Endodermal cell (in vitro differentiated cells): ENCODE data around the gene LPAR5. TPM values are rescaled to one million over a fixed set of nuclear protein-coding genes. Genes with fewer than 3 reads are reported as not detected.

Experiments used
- DNase-seq: peaks from one replicate; pipeline ENCODE4 v3.0.0-alpha.2; 2017
- H3K27ac ChIP-seq: 2 replicates; pipeline ENCODE4 v1.5.1; 2013; ENCODE audit warnings: mild to moderate bottlenecking, low read depth, low read length, moderate library complexity
- H3K27me3 ChIP-seq: 2 replicates; pipeline ENCODE4 v1.6.1; 2013; ENCODE audit warnings: mild to moderate bottlenecking, low read length, moderate library complexity; ENCODE audit not compliant: insufficient read depth, control insufficient read depth, poor library complexity, severe bottlenecking
- H3K36me3 ChIP-seq: 2 replicates; pipeline ENCODE4 v1.7.0; 2013; ENCODE audit warnings: mild to moderate bottlenecking, low read length, moderate library complexity; ENCODE audit not compliant: control insufficient read depth, insufficient read depth
- H3K4me1 ChIP-seq: one replicate; pipeline ENCODE4 v1.7.0; 2013; ENCODE audit warnings: low read length; ENCODE audit not compliant: control insufficient read depth, insufficient read depth
- H3K4me3 ChIP-seq: 2 replicates; pipeline ENCODE4 v1.5.1; 2013; ENCODE audit warnings: mild to moderate bottlenecking, low read length, moderate library complexity
- H3K9ac ChIP-seq: 2 replicates; pipeline ENCODE4 v1.6.1; 2013; ENCODE audit warnings: mild to moderate bottlenecking, low read length, moderate library complexity; ENCODE audit not compliant: poor library complexity, severe bottlenecking; ENCODE audit errors: extremely low read depth
- H3K9me3 ChIP-seq: 2 replicates; pipeline ENCODE4 v1.6.1; 2013; ENCODE audit warnings: mild to moderate bottlenecking, low read length, moderate library complexity; ENCODE audit not compliant: control insufficient read depth
- H3K27ac Mint-ChIP-seq: 2 replicates; pipeline ENCODE4 v1.8.0; 2020; ENCODE audit warnings: mixed read lengths
- H3K27me3 Mint-ChIP-seq: 2 replicates; pipeline ENCODE4 v1.8.0; 2021; ENCODE audit warnings: mild to moderate bottlenecking, mixed read lengths; ENCODE audit not compliant: insufficient read depth
- H3K36me3 Mint-ChIP-seq: 2 replicates; pipeline ENCODE4 v1.8.0; 2020; ENCODE audit warnings: low read depth, mixed read lengths
- H3K4me1 Mint-ChIP-seq: 2 replicates; pipeline ENCODE4 v1.8.0; 2020; ENCODE audit warnings: mixed read lengths
- H3K4me3 Mint-ChIP-seq: 2 replicates; pipeline ENCODE4 v1.8.0; 2020; ENCODE audit warnings: mild to moderate bottlenecking, moderate library complexity, mixed read lengths
- H3K9me3 Mint-ChIP-seq: 2 replicates; pipeline ENCODE4 v1.8.0; 2020; ENCODE audit warnings: mild to moderate bottlenecking, mixed read lengths
- CTCF ChIP-seq: fragments of 200-600 bp; sonication (generic); conservative IDR thresholded peaks from 2 replicates; pipeline ENCODE4 v1.5.0; 2021; ENCODE audit warnings: antibody characterized with exemption, mild to moderate bottlenecking
- WGBS, 2 experiments: methylation state at CpG; one replicate each; pipeline versions ENCODE4 v1.1.5 to v1.1.7; 2013; ENCODE audit warnings: missing lambda C conversion rate in 2 of 2, mixed read lengths in 1 of 2; ENCODE audit not compliant: insufficient coverage in 1 of 2, insufficient read length in 1 of 2; 5-methylcytosine and 5-hydroxymethylcytosine counted together
- total RNA-seq, 2 donors: library from RNA; stranded (reverse); fragmentation: NEBNext Ultra II Directional in 1 of 2; extraction: Animal tissue kit (Norgen Biotek cat#: 25700) in 1 of 2; gene quantifications; 2 replicates in 1 of 2; 3 replicates in 1 of 2; pipeline ENCODE4 v1.2.1, GENCODE V29; 2021

LPAR5 gene
- total RNA-seq, 2 donors from 2014 or later: 0.24 to 0.73 TPM

GRCh38 chr12:6570264-6570887 is 65.4 kb downstream of the LPAR5 start:
- WGBS, 2 experiments: 59 to 95% methylated on average over 4 to 7 of the region's 7 CpGs

GRCh38 chr12:6569786-6570185 is 66.0 kb downstream of the LPAR5 start:
- no peak overlapping the region for H3K4me3 ChIP-seq
- peaks cover 74% of the 10 kb centered on the region for H3K36me3 ChIP-seq
- TF ChIP-seq CTCF: no peak
- no peaks in the 10 kb centered on the region for H3K27me3 ChIP-seq
- no peak for DNase-seq
- Mint-ChIP-seq H3K27ac (peak overlapping the region; percentile 99), H3K9me3 (no peaks in the 10 kb centered on the region), H3K36me3 (peaks cover 72% of the 10 kb centered on the region), H3K27me3 (peaks cover 1% of the 10 kb centered on the region), H3K4me3 (peak overlapping the region; percentile 97), H3K4me1 (peaks cover 20% of the 10 kb centered on the region)
- H3K4me1 ChIP-seq: no peaks in the 10 kb centered on the region
- no peak overlapping the region for H3K9ac ChIP-seq
- no peaks in the 10 kb centered on the region for H3K9me3 ChIP-seq
- H3K27ac ChIP-seq: no peak overlapping the region
- 91 to 97% methylated on average over 6 to 7 of the region's 7 CpGs for WGBS, 2 experiments

More at GRCh38 chr12:6570264-6570887, 65.4 kb downstream of the LPAR5 start:
- no peak overlapping the region for H3K4me3 ChIP-seq
- peaks cover 74% of the 10 kb centered on the region for H3K36me3 ChIP-seq
- no peak overlapping the region for H3K9ac ChIP-seq
- DNase-seq: peak; percentile 95
- no peak overlapping the region for H3K27ac ChIP-seq
- H3K9me3 Mint-ChIP-seq: no peaks in the 10 kb centered on the region
- peak; percentile 99 for TF ChIP-seq CTCF
- H3K4me3 Mint-ChIP-seq: peak overlapping the region; percentile 97
- H3K27me3 Mint-ChIP-seq: peaks cover 1% of the 10 kb centered on the region
- no peaks in the 10 kb centered on the region for H3K4me1 ChIP-seq
- H3K27me3 ChIP-seq: no peaks in the 10 kb centered on the region
- peaks cover 70% of the 10 kb centered on the region for H3K36me3 Mint-ChIP-seq
- peak overlapping the region; percentile 99 for H3K27ac Mint-ChIP-seq
- no peaks in the 10 kb centered on the region for H3K9me3 ChIP-seq
- H3K4me1 Mint-ChIP-seq: peaks cover 20% of the 10 kb centered on the region

- Histone ChIP-seq H3K9ac (no peak overlapping the region), H3K36me3 (peaks cover 72% of the 10 kb centered on the region), H3K4me3 (peak overlapping the region; percentile 92), H3K27ac (no peak overlapping the region), H3K27me3 (no peaks in the 10 kb centered on the region), H3K4me1 (no peaks in the 10 kb centered on the region), H3K9me3 (no peaks in the 10 kb centered on the region)
- Mint-ChIP-seq H3K27ac (peak overlapping the region; percentile 99), H3K4me3 (peak overlapping the region; percentile 97), H3K4me1 (peaks cover 20% of the 10 kb centered on the region), H3K36me3 (peaks cover 72% of the 10 kb centered on the region), H3K9me3 (no peaks in the 10 kb centered on the region), H3K27me3 (peaks cover 1% of the 10 kb centered on the region)
- 80 to 92% methylated on average over 1 to 9 of the region's 12 CpGs for WGBS, 2 experiments
- no peak for TF ChIP-seq CTCF
- no peak for DNase-seq
Observed at GRCh38 chr12:6569312-6569711, 66.4 kb downstream of the LPAR5 start.

Other genes with a start within 250 kb of the LPAR5 start
- gene CD27, start 191.0 kb downstream of the LPAR5 start, total RNA-seq: under 1 TPM in 1 of 2 donors, not detected in 1; 0.44 TPM
- 1 to 10 TPM in 1 of 2 donors, under 1 TPM in 1; 0.55 to 1.4 TPM for gene TAPBPL, start 183.9 kb downstream of the LPAR5 start, total RNA-seq
- gene VAMP1, start 165.3 kb downstream of the LPAR5 start, total RNA-seq: 10 to 100 TPM in 1 of 2 donors, 1 to 10 TPM in 1; 5.6 to 17.8 TPM
- gene MRPL51, start 142.7 kb downstream of the LPAR5 start, total RNA-seq: 100 to 1,000 TPM; 196 to 450 TPM
- 100 to 1,000 TPM in 1 of 2 donors, 10 to 100 TPM in 1; 90.3 to 150 TPM for gene NCAPD2, start 141.9 kb downstream of the LPAR5 start, total RNA-seq
- 1,000 to 10,000 TPM; 2,848 to 5,273 TPM for gene GAPDH, start 101.4 kb downstream of the LPAR5 start, total RNA-seq
- 10 to 100 TPM; 10.9 to 30.7 TPM for gene IFFO1, start 79.9 kb downstream of the LPAR5 start, total RNA-seq
- 100 to 1,000 TPM in 1 of 2 donors, 10 to 100 TPM in 1; 51.6 to 135 TPM for gene NOP2, start 67.7 kb downstream of the LPAR5 start, total RNA-seq
- 100 to 1,000 TPM; 276 to 385 TPM for gene CHD4, start 28.6 kb downstream of the LPAR5 start, total RNA-seq
- 1 to 10 TPM; 1.9 to 3.9 TPM for gene ACRBP, start 11.5 kb upstream of the LPAR5 start, total RNA-seq
- gene ING4, start 27.2 kb upstream of the LPAR5 start, total RNA-seq: 10 to 100 TPM; 30.5 to 60.3 TPM
- 100 to 1,000 TPM in 1 of 2 donors, 10 to 100 TPM in 1; 74.4 to 146 TPM for gene ZNF384, start 53.4 kb upstream of the LPAR5 start, total RNA-seq
- 1 to 10 TPM; 2.6 to 7.1 TPM for gene PIANP, start 64.9 kb upstream of the LPAR5 start, total RNA-seq
- 10 to 100 TPM; 43.3 to 69.2 TPM for gene COPS7A, start 88.1 kb upstream of the LPAR5 start, total RNA-seq
- 100 to 1,000 TPM; 219 to 393 TPM for gene MLF2, start 117.2 kb upstream of the LPAR5 start, total RNA-seq
- 100 to 1,000 TPM; 637 to 888 TPM for gene PTMS, start 130.4 kb upstream of the LPAR5 start, total RNA-seq
- gene LAG3, start 136.6 kb upstream of the LPAR5 start, total RNA-seq: 1 to 10 TPM; 1.9 to 7.3 TPM
- 1 to 10 TPM in 1 of 2 donors, under 1 TPM in 1; 0.77 to 1.3 TPM for gene CD4, start 153.6 kb upstream of the LPAR5 start, total RNA-seq
- gene GPR162, start 185.9 kb upstream of the LPAR5 start, total RNA-seq: 10 to 100 TPM; 14.7 to 15.0 TPM
- gene P3H3, start 192.4 kb upstream of the LPAR5 start, total RNA-seq: 10 to 100 TPM; 58.4 to 63.1 TPM
- gene GNB3, start 205.0 kb upstream of the LPAR5 start, total RNA-seq: 10 to 100 TPM; 10.0 to 17.1 TPM
- 10 to 100 TPM; 53.1 to 63.9 TPM for gene CDCA3, start 215.3 kb upstream of the LPAR5 start, total RNA-seq
- gene USP5, start 216.2 kb upstream of the LPAR5 start, total RNA-seq: 100 to 1,000 TPM; 120 to 257 TPM
- gene TPI1, start 231.6 kb upstream of the LPAR5 start, total RNA-seq: 1,000 to 10,000 TPM in 1 of 2 donors, 100 to 1,000 TPM in 1; 805 to 1,294 TPM
- gene SPSB2, start 237.3 kb upstream of the LPAR5 start, total RNA-seq: 10 to 100 TPM; 34.6 to 36.5 TPM